Measurements from ENCODE around the gene SALL3. TPM values are rescaled to one million over a fixed set of nuclear protein-coding genes. Genes with fewer than 3 reads are reported as not detected.

SALL3 gene
- total and polyA plus RNA-seq, 8 donors = not detected

DNA sequence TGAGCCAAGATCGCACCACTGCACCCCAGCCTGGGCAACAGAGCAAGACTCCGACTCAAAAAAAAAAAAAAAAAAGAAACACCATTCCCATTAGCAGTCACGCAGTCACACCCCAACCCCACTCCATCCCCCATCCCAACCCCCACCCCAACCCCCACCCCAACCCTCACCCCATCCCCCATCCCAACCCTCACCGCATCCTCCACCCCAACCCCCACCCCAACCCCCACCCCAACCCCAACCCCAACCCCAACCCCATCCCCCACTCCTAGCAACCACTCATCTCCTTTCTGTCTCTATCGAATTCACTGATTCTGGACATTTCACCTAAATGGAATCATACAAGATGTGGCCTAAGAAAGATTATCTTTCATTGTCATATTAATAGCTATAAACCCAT lies 63.7 kb downstream of the SALL3 start:
- TF ChIP-seq POLR2AphosphoS5 (IDR thresholded peaks at IDR 0.05) (no peak), POLR2A (IDR thresholded peaks at IDR 0.05) (no peak), EP300 (IDR thresholded peaks at IDR 0.05) (no peak)
- TF ChIP-seq, protein P1, sequence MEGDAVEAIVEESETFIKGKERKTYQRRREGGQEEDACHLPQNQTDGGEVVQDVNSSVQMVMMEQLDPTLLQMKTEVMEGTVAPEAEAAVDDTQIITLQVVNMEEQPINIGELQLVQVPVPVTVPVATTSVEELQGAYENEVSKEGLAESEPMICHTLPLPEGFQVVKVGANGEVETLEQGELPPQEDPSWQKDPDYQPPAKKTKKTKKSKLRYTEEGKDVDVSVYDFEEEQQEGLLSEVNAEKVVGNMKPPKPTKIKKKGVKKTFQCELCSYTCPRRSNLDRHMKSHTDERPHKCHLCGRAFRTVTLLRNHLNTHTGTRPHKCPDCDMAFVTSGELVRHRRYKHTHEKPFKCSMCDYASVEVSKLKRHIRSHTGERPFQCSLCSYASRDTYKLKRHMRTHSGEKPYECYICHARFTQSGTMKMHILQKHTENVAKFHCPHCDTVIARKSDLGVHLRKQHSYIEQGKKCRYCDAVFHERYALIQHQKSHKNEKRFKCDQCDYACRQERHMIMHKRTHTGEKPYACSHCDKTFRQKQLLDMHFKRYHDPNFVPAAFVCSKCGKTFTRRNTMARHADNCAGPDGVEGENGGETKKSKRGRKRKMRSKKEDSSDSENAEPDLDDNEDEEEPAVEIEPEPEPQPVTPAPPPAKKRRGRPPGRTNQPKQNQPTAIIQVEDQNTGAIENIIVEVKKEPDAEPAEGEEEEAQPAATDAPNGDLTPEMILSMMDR (IDR thresholded peaks at IDR 0.05) = no peak
- WGBS, 5 donors = 87 to 100% (median 93%) methylated on average over 3 to 5 of the region's 5 CpGs
- Histone ChIP-seq H3K9me3 (peaks cover 0 to 4% (median 0%) of the 10 kb centered on the region in 4 donors), H3K27me3 (peaks cover 0 to 37% (median 0%) of the 10 kb centered on the region in 3 donors), H3K4me1 (no peaks in the 10 kb centered on the region), H3K4me3 (no peak overlapping the region), H3K27ac (no peak overlapping the region), H3K36me3 (no peaks in the 10 kb centered on the region)
- no peak for DNase-seq
- intact Hi-C loops (cut with DNase I; ENCODE audit: low total_unique reads) = no loop called here

DNA sequence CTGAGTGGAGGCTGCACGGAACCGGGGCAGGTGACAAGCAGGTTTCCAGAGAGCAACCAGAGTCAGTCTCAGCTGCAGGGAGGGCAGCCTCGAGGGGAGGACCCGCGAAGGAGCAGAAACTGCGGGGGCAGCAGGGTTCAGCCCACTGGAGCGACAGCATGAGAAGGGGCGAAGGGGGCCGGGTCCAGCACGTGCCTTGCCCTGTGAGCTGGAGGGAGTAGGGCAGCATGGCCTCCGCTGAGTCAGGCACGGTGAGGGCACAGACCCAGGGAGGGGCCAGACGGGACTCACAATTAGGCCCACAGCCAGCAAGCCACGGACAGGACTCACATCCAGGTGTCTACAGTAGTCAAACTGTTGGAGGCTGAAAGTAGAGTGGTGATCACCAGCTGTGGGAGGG lies 66.9 kb downstream of the SALL3 start:
- Histone ChIP-seq H3K27me3 (peaks cover 0 to 33% (median 0%) of the 10 kb centered on the region in 3 donors), H3K27ac (no peak overlapping the region), H3K4me1 (no peaks in the 10 kb centered on the region), H3K9me3 (no peaks in the 10 kb centered on the region), H3K4me3 (no peak overlapping the region), H3K36me3 (no peaks in the 10 kb centered on the region)
- intact Hi-C loops (cut with DNase I; ENCODE audit: low total_unique reads) = no loop called here
- WGBS, 5 donors = 63 to 69% (median 68%) methylated on average over 14 of the region's 14 CpGs
- DNase-seq = no peak
- TF ChIP-seq, protein P1 (IDR thresholded peaks at IDR 0.05) = no peak
- no peak for TF ChIP-seq POLR2AphosphoS5 (IDR thresholded peaks at IDR 0.05)
- TF ChIP-seq POLR2A (IDR thresholded peaks at IDR 0.05) = no peak
- TF ChIP-seq EP300 (IDR thresholded peaks at IDR 0.05) = no peak

DNA sequence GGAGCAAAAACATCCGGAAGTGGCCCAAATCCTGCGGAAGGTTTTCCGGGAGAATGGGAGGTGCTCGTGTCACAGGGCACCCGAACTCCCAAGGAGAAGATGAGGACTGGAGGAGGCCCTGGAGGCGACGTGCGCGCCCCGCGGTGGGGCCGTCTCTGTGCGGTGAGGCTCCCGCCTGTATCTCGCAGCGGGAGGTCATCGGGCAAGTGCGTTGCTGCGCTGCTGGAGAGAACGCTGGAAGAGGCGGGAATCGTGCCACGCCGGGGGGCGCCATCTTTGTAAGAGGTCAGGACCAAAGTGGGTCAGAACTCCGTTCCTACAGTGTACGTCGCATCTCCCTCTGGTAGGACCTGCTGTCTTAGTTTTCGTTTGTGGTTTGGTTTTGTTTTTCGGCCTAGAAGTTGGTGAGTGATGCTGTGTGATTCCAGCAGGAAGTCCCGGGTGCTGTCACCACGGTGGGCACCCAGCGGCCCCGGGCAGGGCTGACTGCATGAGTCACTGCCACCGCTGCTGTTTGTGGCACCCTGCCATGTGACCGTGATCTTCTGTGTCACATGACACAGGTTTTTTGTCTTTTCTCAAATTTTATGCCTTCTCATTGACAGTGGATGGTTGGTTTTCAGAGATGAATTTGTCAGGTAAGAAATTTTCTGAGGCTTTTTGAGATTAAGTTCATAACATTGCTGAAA lies 68.1 kb downstream of the SALL3 start:
- DNase-seq = no peak
- Histone ChIP-seq H3K27ac (no peak overlapping the region), H3K4me1 (no peaks in the 10 kb centered on the region), H3K27me3 (peaks cover 0 to 33% (median 0%) of the 10 kb centered on the region in 3 donors), H3K9me3 (no peaks in the 10 kb centered on the region), H3K4me3 (no peak overlapping the region), H3K36me3 (no peaks in the 10 kb centered on the region)
- 92 to 95% (median 95%) methylated on average over 36 of the region's 36 CpGs for WGBS, 5 donors
- TF ChIP-seq, protein P1 (IDR thresholded peaks at IDR 0.05) = no peak
- TF ChIP-seq POLR2A (IDR thresholded peaks at IDR 0.05) (no peak), POLR2AphosphoS5 (IDR thresholded peaks at IDR 0.05) (no peak), EP300 (IDR thresholded peaks at IDR 0.05) (no peak)
- intact Hi-C loops (cut with DNase I; ENCODE audit: low total_unique reads) = no loop called here

DNA sequence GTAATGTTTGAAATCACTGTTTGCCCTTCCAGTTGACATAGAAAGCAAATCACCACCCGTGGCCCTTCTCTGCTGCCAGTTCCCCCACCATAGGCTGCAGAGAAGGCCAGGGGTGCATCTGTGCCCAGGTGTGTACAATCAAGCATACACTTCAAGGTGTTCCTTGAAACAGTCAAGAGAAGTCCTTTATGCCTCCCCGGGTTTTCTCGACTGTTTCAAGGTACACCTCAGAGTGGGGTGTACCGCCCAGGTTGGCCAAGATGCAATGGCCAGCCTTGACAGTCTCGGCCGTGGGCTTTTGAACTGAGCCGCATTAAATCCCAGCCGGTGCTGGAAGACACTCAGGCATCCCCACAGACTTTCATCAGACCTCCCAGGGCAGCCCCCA lies 68.6 kb downstream of the SALL3 start:
- Histone ChIP-seq H3K4me1 (no peaks in the 10 kb centered on the region), H3K36me3 (no peaks in the 10 kb centered on the region), H3K27me3 (peaks cover 0 to 33% (median 0%) of the 10 kb centered on the region in 3 donors), H3K27ac (no peak overlapping the region), H3K4me3 (no peak overlapping the region), H3K9me3 (no peaks in the 10 kb centered on the region)
- WGBS, 5 donors = 86 to 92% (median 87%) methylated on average over 8 of the region's 8 CpGs
- no peak for TF ChIP-seq POLR2AphosphoS5 (IDR thresholded peaks at IDR 0.05)
- TF ChIP-seq, protein P1 (IDR thresholded peaks at IDR 0.05) = no peak
- TF ChIP-seq POLR2A (IDR thresholded peaks at IDR 0.05) = no peak
- no peak for TF ChIP-seq EP300 (IDR thresholded peaks at IDR 0.05)
- intact Hi-C loops (cut with DNase I; ENCODE audit: low total_unique reads) = no loop called here
- no peak for DNase-seq
